Measurements from ENCODE around the gene EYA2.
A peak's percentile ranks its signal among the peaks of the same experiment; 100 is the strongest.

Gene EYA2

GRCh38 chr20:47122560-47122959, 227.9 kb downstream of the EYA2 start:
- DNase-seq = no peak

GRCh38 chr20:47124181-47124717, 229.6 kb downstream of the EYA2 start:
- DNase-seq = no peak

GRCh38 chr20:47125508-47125757, 230.8 kb downstream of the EYA2 start:
- peak; percentile 58 for DNase-seq

DNA sequence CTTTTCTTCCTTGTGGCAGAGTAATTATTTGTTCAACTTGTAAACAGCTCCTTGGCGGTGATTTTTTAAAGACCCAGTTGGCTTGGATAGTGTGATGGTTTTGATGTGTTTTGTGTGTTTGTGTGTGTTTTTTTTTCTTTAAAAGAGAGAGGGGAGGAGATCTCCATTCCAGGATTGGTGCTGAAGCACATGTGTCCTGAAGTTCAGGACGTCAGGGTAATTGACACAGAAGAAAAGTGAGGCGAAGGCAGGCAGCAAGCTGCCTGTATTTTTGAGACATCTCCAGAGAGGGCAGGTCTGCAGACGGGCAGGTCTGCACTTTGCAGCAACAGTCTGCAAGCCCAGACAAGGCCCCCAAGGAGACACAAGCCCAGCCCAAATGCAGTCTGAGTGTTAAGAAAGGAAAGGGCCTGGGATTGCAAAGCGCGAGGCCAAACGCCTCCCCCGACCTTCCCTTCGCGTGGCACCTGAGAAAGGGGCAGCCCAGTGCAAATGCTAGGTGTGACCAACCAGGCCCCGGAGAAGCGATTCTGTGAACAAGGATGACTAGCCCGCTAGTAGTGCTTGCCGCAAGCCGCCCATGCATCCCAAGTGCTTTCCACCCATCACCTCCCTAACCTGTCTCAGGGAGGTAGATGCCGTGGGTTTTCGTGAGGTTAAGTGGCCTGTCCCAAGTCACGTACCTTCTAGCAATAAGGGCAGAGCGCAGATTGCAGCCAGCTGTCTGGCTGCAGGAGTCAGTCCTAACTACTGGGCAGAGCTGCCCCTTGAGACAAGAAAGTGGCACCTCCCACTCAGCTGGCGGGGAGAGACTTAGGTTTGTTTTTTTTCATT, 231.3 kb downstream of the EYA2 start:
- DNase-seq = peak; percentile 60

DNA sequence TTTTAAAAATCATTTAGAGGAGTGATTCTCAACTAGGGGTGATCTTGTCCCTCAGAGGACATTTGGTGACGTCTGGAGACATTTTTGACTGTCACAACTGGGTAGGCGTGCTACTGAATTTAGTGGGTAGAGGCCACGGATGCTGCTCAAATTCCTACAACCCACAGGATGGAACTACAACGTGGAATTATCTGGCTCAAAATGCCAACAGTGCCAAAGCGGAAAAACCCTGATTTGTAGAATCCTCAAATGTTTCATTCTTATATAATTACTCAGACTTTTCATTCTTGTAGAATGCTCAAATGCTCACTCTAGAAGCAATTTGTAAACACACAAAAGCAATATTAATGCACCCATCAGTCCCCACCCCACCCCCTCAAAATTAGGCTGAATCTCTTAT, 232.1 kb downstream of the EYA2 start:
- no peak for DNase-seq

- no peak for DNase-seq
Measured at GRCh38 chr20:47127546-47127945, 232.9 kb downstream of the EYA2 start.

DNA sequence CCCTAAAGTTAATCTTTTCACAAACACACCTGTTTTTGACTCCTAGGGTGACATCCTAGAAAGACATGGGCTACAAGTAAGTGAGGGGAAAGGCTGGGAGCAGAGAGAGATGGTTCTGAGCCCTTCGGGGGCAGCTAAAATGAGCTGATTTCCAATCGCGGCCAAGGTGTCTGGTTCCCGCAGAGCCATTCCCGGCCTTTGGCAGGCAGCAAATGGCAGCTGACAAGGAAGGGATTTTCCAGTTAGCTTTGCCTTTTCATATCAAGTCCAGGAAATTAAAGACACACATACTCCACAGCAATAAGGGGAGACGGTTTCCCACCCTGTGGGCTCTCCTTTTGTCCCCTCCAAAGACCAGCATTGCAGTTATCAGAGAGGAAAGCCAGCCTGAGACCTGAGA, 233.4 kb downstream of the EYA2 start:
- no peak for DNase-seq

DNA sequence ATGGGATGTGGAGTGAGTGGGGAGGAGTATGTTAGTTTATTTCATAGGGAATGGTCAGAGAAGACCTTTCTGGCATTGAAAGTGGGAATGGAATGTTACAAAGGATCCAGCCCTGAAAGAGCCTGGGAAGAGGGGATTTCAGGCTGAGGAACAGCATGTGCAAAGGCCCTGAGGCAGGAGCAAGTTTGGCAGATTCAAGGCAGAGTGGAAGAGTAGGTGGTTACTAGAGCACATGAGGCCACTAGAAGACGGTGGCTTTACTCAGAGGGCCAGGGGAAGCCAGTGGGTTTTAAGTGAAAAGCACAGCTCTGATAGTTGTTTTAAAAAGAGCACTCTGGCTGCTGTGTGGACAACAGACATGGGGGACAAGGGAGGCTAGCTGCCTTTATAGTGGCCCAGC, 234.7 kb downstream of the EYA2 start:
- DNase-seq = no peak

DNA sequence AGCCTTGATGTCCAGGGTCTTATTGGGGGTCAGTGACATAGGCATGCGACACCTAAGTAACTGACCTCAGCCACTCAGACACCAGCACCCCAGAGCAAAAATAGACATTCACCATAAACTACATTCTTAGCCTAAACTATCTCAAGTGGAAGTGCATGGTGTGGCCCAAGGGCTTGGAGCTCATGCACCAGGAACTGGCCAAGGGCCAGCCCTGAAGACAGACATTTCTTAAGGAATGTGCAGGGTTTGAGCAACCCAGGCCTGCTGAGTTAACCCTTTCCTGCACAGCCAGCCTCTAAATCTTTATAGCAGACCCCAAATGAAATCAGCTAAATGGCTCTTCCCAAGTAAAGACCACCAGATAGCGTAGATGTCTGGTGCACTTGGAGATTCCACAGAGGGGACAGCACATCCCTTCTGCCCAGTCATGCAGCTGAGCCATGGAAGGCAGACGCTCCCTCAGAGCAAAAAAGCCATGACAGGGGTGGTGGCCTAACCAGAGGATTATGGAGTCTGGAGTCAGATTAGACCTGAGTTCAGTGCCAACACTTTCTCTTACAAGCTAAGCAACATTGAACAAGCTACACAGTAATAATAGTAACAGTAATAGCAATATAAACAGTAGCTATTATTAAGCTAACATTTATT, 239.3 kb downstream of the EYA2 start:
- DNase-seq = no peak

DNA sequence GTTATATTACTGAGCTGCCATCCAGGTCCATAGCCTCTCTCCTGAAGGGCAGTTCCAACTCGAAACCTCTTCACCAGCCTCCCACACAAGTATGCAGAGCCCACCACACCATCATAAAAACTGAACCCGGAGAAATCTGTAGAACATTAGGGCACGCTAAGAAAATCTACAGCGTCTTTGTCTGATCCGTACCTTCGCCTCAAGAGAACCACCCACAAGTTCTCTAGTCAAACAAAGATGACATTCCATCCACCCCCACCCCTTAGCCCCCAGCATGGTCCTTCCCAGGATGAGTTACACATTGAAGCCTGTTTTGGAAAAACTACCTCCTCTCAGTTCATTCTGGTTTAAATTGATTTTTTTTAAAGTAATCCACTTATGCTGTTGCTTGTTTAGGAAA, 242.1 kb downstream of the EYA2 start:
- DNase-seq = no peak

DNA sequence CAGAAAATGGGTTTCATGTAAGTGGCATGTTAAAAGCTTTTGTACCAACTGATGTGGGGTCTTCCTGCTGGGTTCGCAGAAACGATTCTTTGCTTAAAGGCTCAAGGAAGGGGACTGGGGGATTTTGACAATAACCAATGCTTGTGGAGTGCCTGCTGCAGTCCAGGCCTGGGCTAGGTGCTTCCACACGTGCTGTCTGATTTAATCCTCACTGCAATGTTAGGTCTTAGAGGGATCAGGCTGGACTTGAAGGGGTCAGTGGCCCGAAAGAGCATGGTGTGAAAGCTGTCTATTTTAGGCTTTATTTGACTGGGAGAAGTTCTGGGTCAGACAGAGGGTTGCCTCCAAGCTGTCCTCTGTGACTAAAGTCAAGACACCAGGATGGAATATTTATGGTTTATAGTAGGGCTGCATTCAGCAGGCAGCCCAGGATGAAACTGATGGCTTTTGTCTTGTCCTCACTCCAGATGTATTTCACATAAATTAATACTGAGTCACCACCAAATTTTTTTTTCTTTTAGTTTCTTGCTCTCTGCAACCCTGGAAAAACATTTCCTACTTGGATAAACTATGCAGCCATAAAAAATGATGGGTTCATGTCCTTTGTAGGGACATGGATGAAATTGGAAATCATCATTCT, 242.7 kb downstream of the EYA2 start:
- no peak for DNase-seq

- DNase-seq = no peak
Measured at GRCh38 chr20:47139934-47140535, 245.4 kb downstream of the EYA2 start.

DNA sequence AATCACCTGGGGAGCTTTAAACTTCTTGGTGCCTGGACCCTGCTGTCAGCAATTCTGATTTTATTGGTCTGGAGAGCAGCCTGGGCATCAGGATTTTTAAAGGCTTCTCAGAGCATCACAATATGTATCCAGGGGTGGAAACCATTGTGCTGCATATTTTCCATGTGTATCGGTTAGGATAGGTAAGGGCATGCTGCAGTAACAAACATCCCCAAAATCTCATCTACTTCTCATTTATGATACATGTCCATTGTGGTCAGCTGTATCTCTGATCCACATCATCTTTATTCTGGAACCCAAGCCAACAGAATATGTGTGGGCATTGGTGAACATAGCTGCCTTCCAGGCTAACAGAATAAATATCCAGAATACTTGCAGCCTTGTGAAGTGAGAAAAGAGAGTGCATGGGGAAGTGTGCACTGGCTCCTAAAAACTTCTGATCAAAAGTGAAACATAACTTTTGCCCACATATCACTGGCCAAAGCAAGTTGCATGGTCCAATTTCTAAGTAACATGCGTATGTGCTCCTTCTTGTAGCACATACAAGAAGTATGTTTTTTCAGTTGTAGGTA, 246.8 kb downstream of the EYA2 start:
- no peak for DNase-seq

DNA sequence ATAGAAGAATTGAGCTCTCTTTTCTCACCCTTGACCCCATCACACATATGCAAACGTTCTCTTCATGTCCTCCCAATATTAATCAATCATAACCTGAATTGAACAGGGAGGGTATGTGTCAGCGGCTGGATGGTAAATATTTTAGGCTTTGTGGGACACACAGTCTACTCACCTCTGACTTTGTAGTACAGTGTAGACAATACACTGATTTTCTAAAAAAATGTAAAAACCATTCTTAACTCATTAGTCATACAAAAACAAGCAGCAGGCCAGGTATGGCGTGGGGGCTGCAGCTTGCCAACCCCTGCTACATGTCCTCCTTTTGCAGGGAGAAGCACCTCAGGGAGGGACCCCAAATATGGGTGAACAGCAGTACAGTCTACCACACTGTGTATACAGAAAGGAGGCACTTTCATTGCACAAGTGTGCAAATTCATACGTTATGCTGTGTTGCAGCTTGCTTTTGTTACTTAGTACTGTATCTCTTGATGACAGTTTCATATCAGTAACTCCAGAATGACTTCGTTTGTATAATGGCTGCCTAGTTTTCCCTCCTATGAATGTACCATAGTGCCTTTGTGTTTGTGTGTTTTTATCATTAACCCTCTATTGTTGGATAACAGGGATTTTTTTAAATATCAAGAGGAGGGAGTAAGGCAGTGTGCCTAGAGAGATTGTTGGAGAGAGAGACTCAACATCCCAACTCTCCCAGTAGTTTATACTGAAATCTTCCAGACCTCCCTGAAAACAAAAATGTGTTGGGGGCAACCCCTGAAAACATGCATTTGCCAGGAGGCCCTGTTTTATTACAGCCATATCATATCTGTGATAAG, 247.5 kb downstream of the EYA2 start:
- no peak for DNase-seq

GRCh38 chr20:47142774-47143170, 248.1 kb downstream of the EYA2 start:
- no peak for DNase-seq

DNA sequence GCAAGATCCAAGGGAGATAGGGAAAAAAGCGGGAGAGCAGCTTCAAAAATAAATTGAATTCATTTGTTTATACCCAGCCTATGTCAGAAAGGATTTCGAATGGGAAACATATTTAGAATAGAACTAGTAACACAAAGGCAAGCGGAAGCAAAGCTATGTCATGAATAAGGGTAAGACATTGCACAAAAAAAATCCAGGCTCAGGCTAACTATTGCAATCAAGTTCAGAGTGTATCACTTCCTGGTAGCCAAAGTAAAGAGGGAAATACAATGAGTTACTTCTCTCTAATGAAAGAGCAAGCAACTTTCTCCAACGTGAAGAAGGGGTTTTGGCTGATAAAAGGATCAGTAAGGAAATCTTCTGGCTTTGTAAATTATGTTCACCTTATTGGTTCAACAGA, 249.0 kb downstream of the EYA2 start:
- DNase-seq = no peak

GRCh38 chr20:47144463-47144862, 249.8 kb downstream of the EYA2 start:
- no peak for DNase-seq

DNA sequence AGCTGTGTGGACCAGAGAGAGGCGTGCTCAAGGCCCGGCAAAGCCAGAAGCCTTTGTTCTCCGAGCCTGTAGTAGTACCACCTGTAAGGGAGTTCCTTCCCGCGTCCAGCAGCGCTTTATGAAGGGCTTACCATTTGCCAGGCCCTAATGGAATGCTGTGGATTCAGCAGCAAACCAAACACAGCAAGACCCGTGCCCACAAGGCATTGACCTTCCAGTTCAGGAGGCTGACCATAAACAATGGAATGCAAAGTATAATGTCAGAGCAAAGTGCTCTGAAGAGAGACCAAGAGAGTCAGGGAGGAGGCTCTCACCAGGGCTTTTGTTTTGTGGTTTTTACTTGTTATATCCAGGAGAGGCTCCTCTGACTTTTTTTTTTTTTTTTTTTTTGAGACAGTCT, 252.0 kb downstream of the EYA2 start:
- DNase-seq = no peak

DNA sequence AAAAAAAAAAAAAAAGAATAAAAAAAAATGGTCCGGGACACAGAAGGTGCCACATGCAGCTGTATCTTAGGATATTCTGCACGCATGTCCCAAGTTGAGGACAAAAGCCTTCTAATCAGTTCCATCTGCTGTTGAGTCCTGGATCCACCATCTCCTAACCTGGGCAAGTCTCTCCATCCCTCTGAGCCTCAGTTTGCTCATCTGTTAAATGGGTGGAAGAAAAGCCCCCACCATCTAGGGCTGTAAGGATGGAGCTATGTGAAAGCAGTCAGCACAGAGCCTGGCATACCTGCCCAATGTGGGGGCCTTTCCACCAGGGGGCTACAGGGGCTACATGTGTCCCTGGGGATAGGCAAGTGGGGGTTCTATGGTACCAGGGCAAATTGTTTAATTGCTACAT, 253.4 kb downstream of the EYA2 start:
- no peak for DNase-seq

DNA sequence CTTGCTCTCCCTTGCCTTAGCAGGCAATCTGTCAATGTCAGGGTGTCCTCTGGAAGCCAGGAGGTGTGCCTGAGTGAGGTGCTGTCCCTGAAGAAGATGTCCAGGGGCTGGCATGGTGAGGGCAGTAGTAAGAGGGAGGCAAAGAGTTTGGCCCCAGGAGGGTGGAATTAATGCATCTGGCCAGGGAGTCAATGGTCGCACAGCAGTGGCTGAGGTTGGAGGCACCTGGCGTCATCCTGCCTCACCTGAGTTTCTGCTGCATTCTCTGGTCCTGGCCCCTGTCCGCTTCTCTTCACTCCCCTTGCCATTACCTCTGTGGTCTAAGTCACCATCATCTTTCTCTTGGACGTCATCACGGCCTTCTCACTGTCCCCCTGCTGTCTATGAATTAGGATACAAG, 255.3 kb downstream of the EYA2 start:
- no peak for DNase-seq

GRCh38 chr20:47150403-47151152, 255.9 kb downstream of the EYA2 start:
- peak; percentile 53 for DNase-seq

DNA sequence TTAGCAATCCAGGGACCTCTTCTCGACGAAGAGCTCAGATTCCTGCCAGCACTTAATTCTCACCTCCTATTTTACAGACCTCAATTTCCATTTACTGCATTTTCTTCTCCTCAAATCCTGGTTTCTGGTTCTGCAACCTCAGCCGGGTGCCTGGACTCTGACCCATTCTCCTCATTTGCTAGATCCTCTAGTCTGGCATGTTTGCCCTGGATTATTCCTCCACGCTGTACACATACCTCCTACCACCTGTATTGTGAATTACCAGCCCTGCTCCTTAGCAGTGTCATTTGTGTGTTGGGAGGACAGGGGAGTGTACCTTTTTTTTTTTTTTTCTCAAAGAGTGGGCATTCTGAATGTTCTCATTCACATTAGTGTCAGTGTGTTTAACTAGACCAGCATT, 257.4 kb downstream of the EYA2 start:
- DNase-seq = no peak

Measured in NCI-H69 (cell line).